ENCODE results near the gene ITPKC. TPM values are rescaled to one million over a fixed set of nuclear protein-coding genes. Genes with fewer than 3 reads are reported as not detected.
A peak's percentile ranks its signal among the peaks of the same experiment; 100 is the strongest.

ITPKC gene
- total and polyA plus RNA-seq, 9 of the 15 experiments (the other 6 are each of a cell fraction or from before 2014, with no cell fraction given) = 0.08 to 9.3 (median 5.8) TPM

DNA sequence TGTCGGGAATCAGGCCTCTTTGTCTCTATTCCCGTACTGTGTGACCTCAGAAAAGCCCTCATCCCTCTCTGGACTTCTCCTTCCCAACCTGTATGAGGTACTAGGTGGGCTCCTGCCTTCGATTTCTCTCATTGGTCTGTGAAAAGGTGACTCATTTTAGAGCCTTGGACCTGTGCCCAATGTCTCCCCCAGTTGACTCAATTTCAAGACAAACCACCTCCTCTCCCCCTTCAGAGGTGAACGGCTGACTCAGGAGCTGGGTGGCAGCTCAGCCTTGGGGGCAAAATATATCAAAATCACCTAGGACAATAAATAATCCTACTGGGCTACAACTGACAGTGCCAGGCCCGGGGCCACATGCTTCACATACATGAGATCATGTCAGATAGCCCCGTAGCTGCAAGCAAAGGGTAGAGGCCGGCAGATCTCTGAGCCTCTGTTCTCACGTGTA lies 856 bp upstream of the ITPKC start (continued):
- peak; percentile 84; the same call in 1 of the 2 replicates for TF ChIP-seq FOSL1 (tag; conservative IDR thresholded peaks at IDR 0.05)
- TF ChIP-seq RBM39 (optimal IDR thresholded peaks at IDR 0.05; ENCODE audit: low read depth, low read length) = no peak
- TF ChIP-seq, protein P1, sequence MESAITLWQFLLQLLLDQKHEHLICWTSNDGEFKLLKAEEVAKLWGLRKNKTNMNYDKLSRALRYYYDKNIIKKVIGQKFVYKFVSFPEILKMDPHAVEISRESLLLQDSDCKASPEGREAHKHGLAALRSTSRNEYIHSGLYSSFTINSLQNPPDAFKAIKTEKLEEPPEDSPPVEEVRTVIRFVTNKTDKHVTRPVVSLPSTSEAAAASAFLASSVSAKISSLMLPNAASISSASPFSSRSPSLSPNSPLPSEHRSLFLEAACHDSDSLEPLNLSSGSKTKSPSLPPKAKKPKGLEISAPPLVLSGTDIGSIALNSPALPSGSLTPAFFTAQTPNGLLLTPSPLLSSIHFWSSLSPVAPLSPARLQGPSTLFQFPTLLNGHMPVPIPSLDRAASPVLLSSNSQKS (CRISPR knock-in tag; IDR thresholded peaks at IDR 0.05) = no peak
- TF ChIP-seq DDX20 (tag; IDR thresholded peaks at IDR 0.05; ENCODE audit: low read depth) = no peak
- TF ChIP-seq KLF13 (tag; IDR thresholded peaks at IDR 0.05; ENCODE audit: borderline replicate concordance, low read depth) = no peak
- TF ChIP-seq MGA (IDR thresholded peaks at IDR 0.05) = peak; percentile 4; the same call in 1 of the 2 replicates
- TF ChIP-seq ZNF57 (CRISPR knock-in tag; IDR thresholded peaks at IDR 0.05) = no peak
- TF ChIP-seq BRD4 (IDR thresholded peaks at IDR 0.05) = no peak
- no peak for TF ChIP-seq ZNF609 (CRISPR knock-in tag; IDR thresholded peaks at IDR 0.05; ENCODE audit: borderline replicate concordance)
- peak; percentile 33 for TF ChIP-seq TAF1 (IDR thresholded peaks at IDR 0.05; ENCODE audit: control insufficient read depth, extremely low read depth, insufficient read depth, low read length, severe bottlenecking)
